GM23338 (cell line): ENCODE results near the gene CENPA.

Experiments used
- CREB1 ChIP-seq: fragments of 250-450 bp; sonication (Bioruptor Pico); IDR thresholded peaks from 2 replicates; pipeline ENCODE4 v1.5.0; 2020; ENCODE audit warnings: low read depth, mild to moderate bottlenecking, moderate library complexity
- CTCF ChIP-seq, 2 experiments: fragments of 200-600 bp in 1 of 2; sonication (generic) in 1 of 2; conservative IDR thresholded peaks; 2 replicates each; pipeline versions ENCODE4 v1.5.1 to v1.6.1; 2016 to 2017; ENCODE audit warnings: antibody characterized with exemption in 2 of 2, low read depth in 2 of 2, mild to moderate bottlenecking in 2 of 2, moderate library complexity in 1 of 2
- ETS1 ChIP-seq: IDR thresholded peaks from 2 replicates; pipeline ENCODE4 v1.6.1; 2016; ENCODE audit warnings: antibody characterized with exemption
- EZH2 ChIP-seq: fragments of 200-600 bp; sonication (generic); IDR thresholded peaks from one replicate; pipeline ENCODE4 v1.8.0; 2017; ENCODE audit warnings: antibody characterized with exemption, mild to moderate bottlenecking, low read depth; ENCODE audit not compliant: unreplicated experiment
- EZH2phosphoT487 ChIP-seq: fragments of 200-600 bp; sonication (generic); IDR thresholded peaks from one replicate; pipeline ENCODE4 v1.8.1; 2018; ENCODE audit warnings: antibody characterized with exemption; ENCODE audit not compliant: unreplicated experiment
- JUNB ChIP-seq: IDR thresholded peaks from one replicate; pipeline ENCODE4 v1.6.1; 2016; ENCODE audit warnings: antibody characterized with exemption; ENCODE audit not compliant: unreplicated experiment
- NANOG ChIP-seq: IDR thresholded peaks from 2 replicates; pipeline ENCODE4 v1.6.1; 2016; ENCODE audit warnings: antibody characterized with exemption, borderline replicate concordance
- POLR2AphosphoS5 ChIP-seq: IDR thresholded peaks from 2 replicates; pipeline ENCODE4 v1.6.1; 2016; ENCODE audit warnings: antibody characterized with exemption, low read depth
- REST ChIP-seq: IDR thresholded peaks from one replicate; pipeline ENCODE4 v1.6.1; 2018; ENCODE audit warnings: antibody characterized with exemption; ENCODE audit not compliant: unreplicated experiment
- STAT1 ChIP-seq: IDR thresholded peaks from one replicate; pipeline ENCODE4 v1.6.1; 2016; ENCODE audit warnings: antibody characterized with exemption; ENCODE audit not compliant: unreplicated experiment
- ZNF114 ChIP-seq: fragments of 250-450 bp; sonication (Bioruptor Pico); IDR thresholded peaks from 2 replicates; pipeline ENCODE4 v1.5.0; 2020; ENCODE audit warnings: mild to moderate bottlenecking, moderate library complexity
- ZNF331 ChIP-seq: fragments of 250-450 bp; sonication (Bioruptor Pico); IDR thresholded peaks from 2 replicates; pipeline ENCODE4 v1.5.0; 2020; ENCODE audit warnings: low read depth, mild to moderate bottlenecking, moderate library complexity
- ZNF462 ChIP-seq: fragments of 250-450 bp; sonication (Bioruptor Pico); IDR thresholded peaks from 2 replicates; pipeline ENCODE4 v1.5.0; 2020; ENCODE audit warnings: mild to moderate bottlenecking, moderate library complexity

GRCh38 chr2:26742048-26742770 is 43.6 kb upstream of the CENPA start:
- TF ChIP-seq CTCF (conservative IDR thresholded peaks at IDR 0.05; ENCODE audit: low read depth in 2 of 2) (no peak), NANOG (no peak), POLR2AphosphoS5 (no peak), REST (no peak), CREB1 (CRISPR knock-in tag) (no peak), EZH2 (no peak), ZNF331 (CRISPR knock-in tag) (no peak), JUNB (no peak), ETS1 (no peak), EZH2phosphoT487 (no peak), STAT1 (no peak), ZNF114 (no peak), ZNF462 (CRISPR knock-in tag) (no peak)
